Measurements from ENCODE around the gene CEP131.
A peak's percentile ranks its signal among the peaks of the same experiment; 100 is the strongest.

Gene CEP131

DNA sequence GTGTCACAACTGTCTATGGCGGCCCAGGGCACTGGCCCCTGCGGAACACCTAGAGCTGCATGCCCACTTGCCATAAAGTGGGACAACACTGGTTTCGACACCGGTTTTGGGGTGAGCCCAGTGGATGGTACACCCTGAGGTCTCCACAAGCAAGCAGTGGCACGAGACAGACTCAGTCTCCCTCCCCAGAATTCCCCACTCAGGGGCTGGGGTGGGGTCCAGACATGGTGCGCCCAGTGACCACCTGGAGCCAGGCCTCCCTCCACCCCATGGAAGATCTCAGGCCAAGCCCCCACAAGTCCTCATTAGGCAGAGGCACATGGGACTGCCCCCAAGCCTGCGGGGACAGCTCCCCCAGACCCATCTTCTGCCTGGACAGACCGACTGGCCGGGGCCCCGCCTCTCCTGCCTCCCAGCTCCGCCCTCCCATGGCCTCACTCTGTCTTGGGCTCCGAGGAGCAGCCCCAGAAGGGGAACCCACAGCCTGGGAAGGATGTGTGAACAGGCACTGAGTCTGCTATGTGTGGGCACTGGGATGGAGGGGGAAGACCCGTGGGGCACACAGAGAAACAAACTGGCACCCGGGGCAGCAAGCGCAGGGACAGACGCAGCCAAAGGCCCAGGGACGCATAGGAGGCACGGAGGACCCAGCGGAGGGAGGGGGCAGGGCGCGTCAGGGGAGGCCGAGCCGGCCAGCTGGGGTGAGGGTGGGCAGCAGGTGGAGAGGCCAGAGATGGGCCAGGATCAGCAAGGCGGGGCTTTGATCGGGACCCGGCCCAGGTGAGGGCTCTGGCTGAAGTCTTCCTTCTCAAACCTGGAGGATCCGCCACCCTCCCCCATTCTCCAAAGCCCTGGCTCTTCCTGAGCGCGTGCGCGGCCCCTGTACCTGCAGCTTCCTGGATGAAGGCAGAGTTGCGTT lies 13.3 kb upstream of the CEP131 start:
- Histone ChIP-seq H3K4me3 (replicated peaks; ENCODE audit: low read depth, low read length) (no peak overlapping the region), H3K27me3 (replicated peaks; ENCODE audit: control insufficient read depth, insufficient read depth, low read length) (no peaks in the 10 kb centered on the region), H3K36me3 (ENCODE audit: control insufficient read depth, insufficient read depth, low read length) (peaks cover 14% of the 10 kb centered on the region)
- TF ChIP-seq, protein P1, sequence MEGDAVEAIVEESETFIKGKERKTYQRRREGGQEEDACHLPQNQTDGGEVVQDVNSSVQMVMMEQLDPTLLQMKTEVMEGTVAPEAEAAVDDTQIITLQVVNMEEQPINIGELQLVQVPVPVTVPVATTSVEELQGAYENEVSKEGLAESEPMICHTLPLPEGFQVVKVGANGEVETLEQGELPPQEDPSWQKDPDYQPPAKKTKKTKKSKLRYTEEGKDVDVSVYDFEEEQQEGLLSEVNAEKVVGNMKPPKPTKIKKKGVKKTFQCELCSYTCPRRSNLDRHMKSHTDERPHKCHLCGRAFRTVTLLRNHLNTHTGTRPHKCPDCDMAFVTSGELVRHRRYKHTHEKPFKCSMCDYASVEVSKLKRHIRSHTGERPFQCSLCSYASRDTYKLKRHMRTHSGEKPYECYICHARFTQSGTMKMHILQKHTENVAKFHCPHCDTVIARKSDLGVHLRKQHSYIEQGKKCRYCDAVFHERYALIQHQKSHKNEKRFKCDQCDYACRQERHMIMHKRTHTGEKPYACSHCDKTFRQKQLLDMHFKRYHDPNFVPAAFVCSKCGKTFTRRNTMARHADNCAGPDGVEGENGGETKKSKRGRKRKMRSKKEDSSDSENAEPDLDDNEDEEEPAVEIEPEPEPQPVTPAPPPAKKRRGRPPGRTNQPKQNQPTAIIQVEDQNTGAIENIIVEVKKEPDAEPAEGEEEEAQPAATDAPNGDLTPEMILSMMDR (IDR thresholded peaks at IDR 0.05; ENCODE audit: insufficient read depth, low read length, poor library complexity, severe bottlenecking): no peak
- peak; percentile 11 for DNase-seq (ENCODE audit: extremely low read depth, insufficient read length)

DNA sequence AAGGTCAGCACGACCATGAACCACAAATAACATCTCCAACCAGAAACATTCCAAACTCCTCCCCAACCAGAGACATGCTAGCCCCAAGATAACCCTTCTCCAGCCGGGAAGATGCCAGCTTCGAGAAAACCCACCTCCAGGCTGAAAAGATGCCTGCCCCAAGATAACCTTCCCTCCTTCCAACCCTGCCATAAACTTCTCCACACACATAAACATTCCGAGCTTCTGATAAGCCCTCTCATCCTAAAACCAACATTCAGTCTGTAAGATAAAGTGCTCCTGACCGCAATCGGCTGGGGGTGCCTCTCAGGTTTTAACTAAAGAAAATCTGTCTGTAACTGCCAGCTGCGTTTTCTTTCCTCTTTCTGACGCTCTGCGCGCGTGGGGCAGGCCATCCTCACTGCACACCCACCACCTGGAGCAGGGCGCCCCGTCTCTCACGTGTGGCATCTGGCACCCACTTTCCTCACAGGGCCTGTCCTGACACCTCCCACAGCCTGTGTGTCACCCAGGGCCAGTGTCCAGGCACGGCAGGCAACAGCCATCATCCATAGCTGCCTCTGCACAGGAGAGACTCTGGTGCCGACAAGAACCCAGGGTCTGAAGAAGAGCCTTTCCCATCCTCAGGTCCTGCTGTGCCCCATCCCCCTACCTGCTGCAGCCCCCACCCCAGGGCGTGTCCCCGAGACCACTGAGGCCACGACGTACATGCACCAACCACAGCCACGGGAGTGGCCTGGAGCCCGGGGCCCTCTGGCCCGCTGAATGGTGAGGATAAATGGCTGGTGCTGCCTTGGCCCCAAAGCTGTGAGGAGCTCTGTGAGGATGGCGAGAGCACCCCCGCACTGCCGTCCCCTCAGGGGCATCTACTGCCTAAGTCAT lies 12.4 kb upstream of the CEP131 start:
- no peaks in the 10 kb centered on the region for H3K27me3 ChIP-seq (replicated peaks; ENCODE audit: control insufficient read depth, insufficient read depth, low read length)
- TF ChIP-seq, protein P1 (IDR thresholded peaks at IDR 0.05; ENCODE audit: insufficient read depth, low read length, poor library complexity, severe bottlenecking): no peak
- DNase-seq (ENCODE audit: extremely low read depth, insufficient read length): peak; percentile 3
- H3K4me3 ChIP-seq (replicated peaks; ENCODE audit: low read depth, low read length): no peak overlapping the region
- peaks cover 16% of the 10 kb centered on the region for H3K36me3 ChIP-seq (ENCODE audit: control insufficient read depth, insufficient read depth, low read length)

DNA sequence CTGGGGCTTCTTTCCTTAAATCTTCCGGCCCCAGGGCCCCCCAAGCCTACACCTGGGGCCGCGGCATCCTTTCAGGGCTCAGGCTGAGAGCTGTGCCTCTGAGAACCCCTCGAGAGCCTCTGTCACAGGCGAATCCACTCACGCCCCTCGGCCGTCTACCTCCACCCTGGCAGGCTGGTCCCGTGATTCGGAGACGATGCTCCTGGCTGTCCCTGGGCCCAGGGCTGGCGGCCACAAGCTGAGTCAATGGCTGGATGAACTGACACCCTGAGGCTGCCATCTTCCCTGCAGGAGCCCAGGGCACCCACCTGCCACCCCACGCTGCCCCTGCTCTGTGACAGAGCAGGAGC lies 11.7 kb upstream of the CEP131 start:
- Histone ChIP-seq H3K36me3 (ENCODE audit: control insufficient read depth, insufficient read depth, low read length) (peaks cover 21% of the 10 kb centered on the region), H3K27me3 (replicated peaks; ENCODE audit: control insufficient read depth, insufficient read depth, low read length) (no peaks in the 10 kb centered on the region), H3K4me3 (replicated peaks; ENCODE audit: low read depth, low read length) (no peak overlapping the region)
- TF ChIP-seq, protein P1 (IDR thresholded peaks at IDR 0.05; ENCODE audit: insufficient read depth, low read length, poor library complexity, severe bottlenecking): no peak
- no peak for DNase-seq (ENCODE audit: extremely low read depth, insufficient read length)

DNA sequence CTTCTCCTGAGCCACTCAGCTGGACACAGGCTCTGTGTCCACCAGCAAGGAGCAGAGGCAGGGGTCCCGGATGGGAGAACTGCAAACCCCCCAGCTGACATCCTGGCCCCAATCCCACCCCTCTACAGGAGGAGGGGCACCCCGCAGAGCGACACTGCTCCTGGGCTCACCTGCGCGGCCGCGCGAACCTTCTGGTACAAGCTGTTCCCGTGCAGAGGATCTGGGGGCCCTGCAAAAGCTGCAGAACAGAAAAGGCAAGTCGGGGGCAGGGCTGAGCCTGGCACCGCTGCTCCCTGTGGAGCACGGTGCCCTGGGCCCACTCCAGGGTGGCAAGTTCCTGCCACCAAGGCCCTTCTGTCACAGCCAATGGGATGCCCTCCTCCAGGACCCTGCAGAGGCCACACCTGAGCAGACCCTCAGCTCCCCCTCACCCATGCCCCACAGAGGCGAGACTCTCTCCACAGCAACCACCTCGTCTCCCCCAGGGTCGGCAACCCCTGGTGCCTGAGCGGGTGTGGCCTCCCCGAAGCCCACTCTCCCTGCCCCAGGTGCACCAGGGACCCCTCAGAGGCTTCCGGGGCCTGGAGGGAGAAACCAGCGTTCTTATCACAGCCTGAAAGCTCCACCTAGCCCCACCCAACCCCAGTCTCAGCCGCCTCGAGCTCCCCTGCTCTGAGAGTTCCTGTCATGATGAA lies 11.2 kb upstream of the CEP131 start:
- TF ChIP-seq, protein P1 (IDR thresholded peaks at IDR 0.05; ENCODE audit: insufficient read depth, low read length, poor library complexity, severe bottlenecking): no peak
- DNase-seq (ENCODE audit: extremely low read depth, insufficient read length): no peak
- Histone ChIP-seq H3K27me3 (replicated peaks; ENCODE audit: control insufficient read depth, insufficient read depth, low read length) (no peaks in the 10 kb centered on the region), H3K36me3 (ENCODE audit: control insufficient read depth, insufficient read depth, low read length) (peaks cover 21% of the 10 kb centered on the region), H3K4me3 (replicated peaks; ENCODE audit: low read depth, low read length) (no peak overlapping the region)

DNA sequence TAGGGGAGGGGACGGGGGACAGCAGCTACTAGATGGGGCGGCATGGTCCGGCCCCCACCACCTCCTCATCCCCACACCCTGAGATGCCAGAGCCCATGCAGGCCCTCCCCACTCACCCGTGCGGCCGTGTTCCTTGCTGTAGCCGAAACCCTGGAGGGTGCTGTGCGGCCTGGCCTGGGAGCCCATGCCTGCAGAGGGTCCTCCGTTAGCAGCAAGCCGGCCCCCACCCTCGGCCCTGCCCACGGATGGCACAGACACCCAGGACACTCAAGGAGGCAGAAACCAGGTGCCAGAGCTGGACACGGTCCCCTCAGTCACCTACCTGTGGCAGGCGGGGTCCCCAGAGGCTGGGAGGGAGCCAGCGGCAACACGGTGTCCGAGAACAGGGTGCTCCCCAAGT lies 10.6 kb upstream of the CEP131 start:
- TF ChIP-seq, protein P1 (IDR thresholded peaks at IDR 0.05; ENCODE audit: insufficient read depth, low read length, poor library complexity, severe bottlenecking): no peak
- Histone ChIP-seq H3K4me3 (replicated peaks; ENCODE audit: low read depth, low read length) (no peak overlapping the region), H3K27me3 (replicated peaks; ENCODE audit: control insufficient read depth, insufficient read depth, low read length) (no peaks in the 10 kb centered on the region), H3K36me3 (ENCODE audit: control insufficient read depth, insufficient read depth, low read length) (peaks cover 23% of the 10 kb centered on the region)
- no peak for DNase-seq (ENCODE audit: extremely low read depth, insufficient read length)

Data from GM06990 (cell line).